PC-3 (cell line): ENCODE data around the gene BSN. TPM values are rescaled to one million over a fixed set of nuclear protein-coding genes. Genes with fewer than 3 reads are reported as not detected.

ENCODE experiments used
- ATAC-seq: fragments of 200-7000 bp; cut with Tn5 transposase; 2 replicates; pipeline ENCODE4 v1.9.1; 2020; ENCODE audit warnings: mild to moderate bottlenecking, moderate library complexity
- BruUV-seq: library from RNA; stranded (reverse); fragments of 400-500 nt; replicated peaks from 2 replicates; lab custom pipeline; 2021; lab: Mats Ljungman, UMichigan
- CTCF ChIA-PET: fragments of 300-600 bp; sonication (Branson Sonifier 250); formaldehyde crosslinking; loops from one replicate; lab custom pipeline; 2022; ENCODE audit warnings: antibody characterized with exemption; lab: Charles Lee
- POLR2A ChIA-PET: fragments of 300-600 bp; sonication (Branson Sonifier 250); formaldehyde crosslinking; loops from one replicate; lab custom pipeline; 2022; ENCODE audit warnings: antibody characterized with exemption; ENCODE audit not compliant: unreplicated experiment; lab: Charles Lee
- DNase-seq: peaks from one replicate; pipeline ENCODE4 v3.0.0-alpha.2; 2015
- H2AFZ ChIP-seq: fragments of 300-600 bp; sonication (generic); 2 replicates; pipeline ENCODE4 v1.6.0; 2016; ENCODE audit warnings: antibody characterized with exemption, low read length
- H3F3A ChIP-seq: fragments of 300-600 bp; sonication (generic); one replicate; pipeline ENCODE4 v1.6.0; 2017; ENCODE audit warnings: antibody characterized with exemption, low read length, control low read depth, mild to moderate bottlenecking; ENCODE audit not compliant: unreplicated experiment
- H3K27ac ChIP-seq: fragments of 300-600 bp; sonication (generic); 2 replicates; pipeline ENCODE4 v1.5.1; 2016; ENCODE audit warnings: mild to moderate bottlenecking, low read length
- H3K27me3 ChIP-seq: fragments of 300-600 bp; sonication (generic); 2 replicates; pipeline ENCODE4 v1.6.1; 2016; ENCODE audit warnings: low read length, mixed read lengths
- H3K36me3 ChIP-seq: fragments of 300-600 bp; sonication (generic); 2 replicates; pipeline ENCODE4 v1.6.1; 2016; ENCODE audit warnings: low read depth, mixed run types, low read length, mixed read lengths
- H3K4me1 ChIP-seq: fragments of 300-600 bp; sonication (generic); 2 replicates; pipeline ENCODE4 v1.5.1; 2016; ENCODE audit warnings: low read length; ENCODE audit not compliant: insufficient read depth
- H3K4me2 ChIP-seq: fragments of 300-600 bp; sonication (generic); 2 replicates; pipeline ENCODE4 v1.6.0; 2016; ENCODE audit warnings: low read length
- H3K4me3 ChIP-seq: fragments of 300-600 bp; sonication (generic); 2 replicates; pipeline ENCODE4 v1.5.1; 2016; ENCODE audit warnings: mild to moderate bottlenecking, low read length, mixed read lengths
- H3K79me2 ChIP-seq: fragments of 300-600 bp; sonication (generic); 2 replicates; pipeline ENCODE4 v1.6.1; 2017; ENCODE audit warnings: low read length, mixed read lengths
- H3K9ac ChIP-seq: fragments of 300-600 bp; sonication (generic); 2 replicates; pipeline ENCODE4 v1.6.0; 2016; ENCODE audit warnings: mild to moderate bottlenecking, low read length
- H3K9me2 ChIP-seq: fragments of 300-600 bp; sonication (generic); replicated peaks from 2 replicates; pipeline ENCODE4 v1.6.1; 2016; ENCODE audit warnings: mixed run types, low read length, mixed read lengths
- H3K9me3 ChIP-seq: fragments of 300-600 bp; sonication (generic); 2 replicates; pipeline ENCODE4 v1.6.1; 2016; ENCODE audit warnings: low read length, mixed read lengths
- H4K20me1 ChIP-seq: fragments of 300-600 bp; sonication (generic); 2 replicates; pipeline ENCODE4 v1.6.1; 2016; ENCODE audit warnings: low read length, mixed read lengths
- EZH2 ChIP-seq: fragments of 300-600 bp; sonication (generic); IDR thresholded peaks from one replicate; pipeline ENCODE4 v1.6.1; 2017; ENCODE audit warnings: antibody characterized with exemption, mild to moderate bottlenecking, low read length; ENCODE audit not compliant: unreplicated experiment
- EZH2phosphoT487 ChIP-seq: fragments of 300-600 bp; sonication (generic); IDR thresholded peaks from 2 replicates; pipeline ENCODE4 v1.6.1; 2018; ENCODE audit warnings: mild to moderate bottlenecking, antibody characterized with exemption, low read length, borderline replicate concordance
- intact Hi-C: fragments of 100-400 bp; cut with micrococcal nuclease; formaldehyde crosslinking; loops from 2 replicates; pipeline ENCODE4 v1.9.0; 2023
- total RNA-seq: library from RNA; depleted of rRNA; stranded (reverse); fragments of >200 nt; gene quantifications from 2 replicates; pipeline ENCODE4 v1.2.3, GENCODE V29; 2014
- TF ChIP-seq, protein P1 (sequence below): fragments of 300-600 bp; sonication (generic); conservative IDR thresholded peaks from 2 replicates; pipeline ENCODE4 v1.5.1; 2017; ENCODE audit warnings: antibody characterized with exemption, low read depth, mild to moderate bottlenecking, low read length

BSN gene
- total RNA-seq, 1 experiment from 2014 or later = 0.80 TPM

DNA sequence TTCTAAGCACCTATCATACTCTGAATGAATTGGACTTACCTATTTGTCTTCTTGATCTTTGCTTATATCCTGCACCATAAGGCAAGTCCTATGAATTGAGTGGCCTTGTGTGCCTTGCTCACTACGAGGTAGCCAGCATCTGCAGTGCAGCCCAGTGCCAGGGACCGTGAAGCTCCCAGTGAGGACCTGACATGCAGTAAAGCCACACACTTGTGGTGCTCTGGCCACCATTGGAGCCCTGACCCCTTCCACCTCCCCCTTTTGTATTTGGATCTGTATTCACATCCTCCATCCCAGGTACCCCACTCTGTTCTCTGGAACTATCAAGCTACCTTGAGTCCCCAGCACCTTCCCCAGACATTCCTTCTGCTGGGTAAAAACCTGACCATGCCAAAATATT lies 52.1 kb downstream of the BSN start:
- H3K27ac ChIP-seq = no peak overlapping the region

DNA sequence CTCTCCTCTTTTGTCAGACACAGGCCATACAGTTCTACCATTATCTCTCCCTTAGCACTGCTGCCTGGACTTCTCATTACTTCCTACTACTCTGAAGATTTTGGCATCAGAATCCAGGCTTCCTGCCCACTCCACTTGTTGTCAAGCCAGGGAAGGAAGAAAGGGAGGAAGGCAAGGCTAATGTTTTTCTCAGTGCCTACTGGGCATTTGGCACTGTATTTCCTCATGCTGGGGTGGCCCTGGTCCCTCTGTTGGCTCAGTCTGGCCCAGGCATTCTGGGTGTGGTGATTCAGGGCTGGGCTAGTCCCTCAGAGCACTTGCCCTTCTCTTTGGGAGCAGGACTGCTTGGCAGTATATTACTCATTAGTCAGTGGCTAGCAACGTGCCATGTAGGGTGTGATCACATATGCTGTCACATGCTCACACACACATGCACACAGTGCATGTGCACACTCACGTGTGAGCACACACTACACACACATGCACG lies 52.9 kb downstream of the BSN start:
- Histone ChIP-seq H3K4me2 (no peak overlapping the region), H3F3A (no peaks in the 10 kb centered on the region), H3K27me3 (no peaks in the 10 kb centered on the region), H3K27ac (no peak overlapping the region), H3K9me3 (no peaks in the 10 kb centered on the region), H3K4me1 (peaks cover 13% of the 10 kb centered on the region), H3K36me3 (no peaks in the 10 kb centered on the region), H3K9me2 (no peaks in the 10 kb centered on the region), H2AFZ (no peak overlapping the region), H3K79me2 (no peaks in the 10 kb centered on the region), H4K20me1 (no peaks in the 10 kb centered on the region), H3K4me3 (no peak overlapping the region), H3K9ac (no peak overlapping the region)
- no TSS peak for BruUV-seq
- intact Hi-C loops = no loop called here
- DNase-seq = peak; percentile 41
- ChIA-PET CTCF (no interaction called here), POLR2A (no interaction called here)
- TF ChIP-seq EZH2 (no peak), EZH2phosphoT487 (no peak)
- TF ChIP-seq, protein P1, sequence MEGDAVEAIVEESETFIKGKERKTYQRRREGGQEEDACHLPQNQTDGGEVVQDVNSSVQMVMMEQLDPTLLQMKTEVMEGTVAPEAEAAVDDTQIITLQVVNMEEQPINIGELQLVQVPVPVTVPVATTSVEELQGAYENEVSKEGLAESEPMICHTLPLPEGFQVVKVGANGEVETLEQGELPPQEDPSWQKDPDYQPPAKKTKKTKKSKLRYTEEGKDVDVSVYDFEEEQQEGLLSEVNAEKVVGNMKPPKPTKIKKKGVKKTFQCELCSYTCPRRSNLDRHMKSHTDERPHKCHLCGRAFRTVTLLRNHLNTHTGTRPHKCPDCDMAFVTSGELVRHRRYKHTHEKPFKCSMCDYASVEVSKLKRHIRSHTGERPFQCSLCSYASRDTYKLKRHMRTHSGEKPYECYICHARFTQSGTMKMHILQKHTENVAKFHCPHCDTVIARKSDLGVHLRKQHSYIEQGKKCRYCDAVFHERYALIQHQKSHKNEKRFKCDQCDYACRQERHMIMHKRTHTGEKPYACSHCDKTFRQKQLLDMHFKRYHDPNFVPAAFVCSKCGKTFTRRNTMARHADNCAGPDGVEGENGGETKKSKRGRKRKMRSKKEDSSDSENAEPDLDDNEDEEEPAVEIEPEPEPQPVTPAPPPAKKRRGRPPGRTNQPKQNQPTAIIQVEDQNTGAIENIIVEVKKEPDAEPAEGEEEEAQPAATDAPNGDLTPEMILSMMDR = no peak
- ATAC-seq = peak; percentile 78

More for the DNA sequence above, 52.1 kb downstream of the BSN start:
- Histone ChIP-seq H2AFZ (no peak overlapping the region), H4K20me1 (no peaks in the 10 kb centered on the region), H3K9me2 (no peaks in the 10 kb centered on the region), H3F3A (no peaks in the 10 kb centered on the region), H3K4me2 (no peak overlapping the region), H3K9ac (no peak overlapping the region), H3K79me2 (no peaks in the 10 kb centered on the region), H3K9me3 (no peaks in the 10 kb centered on the region), H3K4me3 (no peak overlapping the region), H3K4me1 (peaks cover 17% of the 10 kb centered on the region), H3K36me3 (no peaks in the 10 kb centered on the region), H3K27me3 (no peaks in the 10 kb centered on the region)
- intact Hi-C loops = no loop called here
- no peak for DNase-seq
- TF ChIP-seq EZH2phosphoT487 (no peak), EZH2 (no peak)
- TF ChIP-seq, protein P1 = no peak
- CTCF ChIA-PET = no interaction called here
- BruUV-seq = no TSS peak
- POLR2A ChIA-PET = no interaction called here
- ATAC-seq = no peak

DNA sequence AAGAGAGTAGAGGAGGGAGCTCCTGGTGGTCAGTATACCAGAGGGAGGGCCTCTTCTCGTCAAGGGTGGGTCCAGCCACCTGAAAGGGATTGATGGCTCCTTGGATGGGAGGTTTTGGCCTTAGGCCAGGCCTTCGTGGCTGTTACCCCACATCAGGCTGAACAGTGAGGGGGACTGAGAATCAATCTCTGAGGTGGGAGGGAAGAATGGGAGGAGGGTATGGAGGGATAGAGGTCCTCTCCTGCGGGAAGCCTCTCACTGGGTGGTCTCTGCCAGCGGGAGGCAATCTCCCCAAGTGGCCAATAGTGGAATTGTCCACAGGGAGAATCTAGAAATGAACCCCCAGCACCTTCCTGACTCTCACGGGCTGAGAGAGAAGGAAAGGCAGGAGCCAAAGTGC lies 53.5 kb downstream of the BSN start:
- no peak overlapping the region for H3K4me3 ChIP-seq

More for the DNA sequence above, 53.5 kb downstream of the BSN start:
- no TSS peak for BruUV-seq
- Histone ChIP-seq H3K36me3 (no peaks in the 10 kb centered on the region), H4K20me1 (no peaks in the 10 kb centered on the region), H3K9ac (no peak overlapping the region), H3K4me1 (peaks cover 8% of the 10 kb centered on the region), H3K27me3 (no peaks in the 10 kb centered on the region), H3K79me2 (no peaks in the 10 kb centered on the region), H3K9me3 (no peaks in the 10 kb centered on the region), H3F3A (no peaks in the 10 kb centered on the region), H3K9me2 (no peaks in the 10 kb centered on the region), H3K4me2 (no peak overlapping the region), H2AFZ (no peak overlapping the region), H3K27ac (no peak overlapping the region)
- intact Hi-C loops = no loop called here
- no peak for DNase-seq
- CTCF ChIA-PET = no interaction called here
- ATAC-seq = no peak
- TF ChIP-seq, protein P1 = peak; percentile 51; the same call in 1 of the 2 replicates
- no peak for TF ChIP-seq EZH2
- POLR2A ChIA-PET = no interaction called here
